GM18508 (cell line): ENCODE measurements around the gene TBC1D26.
"Not testable (repeated sequence)": the region's sequence is repeated elsewhere in the genome, so short reads cannot be mapped to it uniquely, and the experiment has no call there.

Experiments
- ATAC-seq: cut with Tn5 transposase; IDR thresholded peaks from one replicate; pipeline ENCODE4 v1.9.1; 2021; ENCODE audit warnings: moderate number of reproducible peaks; ENCODE audit not compliant: insufficient read depth, unreplicated experiment

TBC1D26 gene

GRCh38 chr17:15731900-15732299 is at the start of gene TBC1D26:
TSS of gene TBC1D26 (plus strand) at chr17:15732283. CDS start at chr17:15735349, 3,066 bp downstream.
- not testable (repeated sequence) for ATAC-seq

- ATAC-seq: not testable (repeated sequence)
Measured at GRCh38 chr17:15683135-15683534, 48.9 kb upstream of the TBC1D26 start.

GRCh38 chr17:15683824-15684478 is 48.1 kb upstream of the TBC1D26 start, which contains the start of gene TRIM16:
TSS of gene TRIM16 (minus strand) at chr17:15684311. CDS start at chr17:15651609, 32,702 bp downstream.
- ATAC-seq: peak; percentile 69

- ATAC-seq: not testable (repeated sequence)
Measured at GRCh38 chr17:15687494-15687893, 44.6 kb upstream of the TBC1D26 start.

GRCh38 chr17:15698967-15699366 is 33.1 kb upstream of the TBC1D26 start:
- ATAC-seq: peak; percentile 3

GRCh38 chr17:15699413-15699924 is 32.6 kb upstream of the TBC1D26 start, which contains the start of gene ZNF286A:
TSS of gene ZNF286A (plus strand) at chr17:15699752. CDS start at chr17:15700330, 578 bp downstream.
- peak; percentile 90 for ATAC-seq

- ATAC-seq: not testable (repeated sequence)
Measured at GRCh38 chr17:15699937-15700336, 32.1 kb upstream of the TBC1D26 start.

GRCh38 chr17:15704239-15704638 is 27.8 kb upstream of the TBC1D26 start:
- ATAC-seq: not testable (repeated sequence)

- not testable (repeated sequence) for ATAC-seq
Measured at GRCh38 chr17:15704813-15705212, 27.3 kb upstream of the TBC1D26 start.

GRCh38 chr17:15708879-15709278 is 23.2 kb upstream of the TBC1D26 start:
- not testable (repeated sequence) for ATAC-seq

GRCh38 chr17:15716601-15717563 is 15.2 kb upstream of the TBC1D26 start:
- not testable (repeated sequence) for ATAC-seq

- not testable (repeated sequence) for ATAC-seq
Measured at GRCh38 chr17:15730535-15730934, 1.5 kb upstream of the TBC1D26 start.

- ATAC-seq: not testable (repeated sequence)
Measured at GRCh38 chr17:15733174-15733789, 1.2 kb downstream of the TBC1D26 start.

- ATAC-seq: not testable (repeated sequence)
Measured at GRCh38 chr17:15736578-15736977, 4.5 kb downstream of the TBC1D26 start.

- ATAC-seq: no peak
Measured at GRCh38 chr17:15738066-15738465, 6.0 kb downstream of the TBC1D26 start.

GRCh38 chr17:15739259-15739658 is 7.2 kb downstream of the TBC1D26 start:
- ATAC-seq: not testable (repeated sequence)

- not testable (repeated sequence) for ATAC-seq
Measured at GRCh38 chr17:15740041-15740440, 8.0 kb downstream of the TBC1D26 start.

- ATAC-seq: no peak
Measured at GRCh38 chr17:15740570-15741120, 8.6 kb downstream of the TBC1D26 start.

- no peak for ATAC-seq
Measured at GRCh38 chr17:15741624-15742023, 9.5 kb downstream of the TBC1D26 start.
